Liver (tissue), 10 donors: ENCODE measurements around the gene PPP1R16B. TPM values are rescaled to one million over a fixed set of nuclear protein-coding genes. Genes with fewer than 3 reads are reported as not detected.

Experiments
- DNase-seq: peaks from one replicate; pipeline ENCODE4 v3.0.0-alpha.2; 2017; ENCODE audit warnings: low spot score
- H3K27ac ChIP-seq, 2 donors: one replicate each; pipeline ENCODE4 v1.7.0; 2013; ENCODE audit warnings: inconsistent platforms in 2 of 2, low read length in 2 of 2, control low read depth in 1 of 2, low read depth in 1 of 2, mild to moderate bottlenecking in 1 of 2
- H3K27me3 ChIP-seq, 4 donors: one replicate each; pipeline versions ENCODE4 v1.6.1 to v1.7.0; 2013; ENCODE audit warnings: low read length in 3 of 4, inconsistent platforms in 1 of 4, mild to moderate bottlenecking in 1 of 4, moderate library complexity in 1 of 4; ENCODE audit not compliant: control insufficient read depth in 4 of 4, insufficient read depth in 4 of 4
- H3K36me3 ChIP-seq, 4 donors: one replicate each; pipeline versions ENCODE4 v1.6.1 to v1.7.0; 2013; ENCODE audit warnings: low read length in 3 of 4, mild to moderate bottlenecking in 3 of 4, low read depth in 1 of 4, moderate library complexity in 1 of 4; ENCODE audit not compliant: control insufficient read depth in 4 of 4, insufficient read depth in 3 of 4
- H3K4me1 ChIP-seq, 4 donors: one replicate each; pipeline versions ENCODE4 v1.6.1 to v1.7.0; 2013; ENCODE audit warnings: low read length in 3 of 4, mild to moderate bottlenecking in 3 of 4, moderate library complexity in 1 of 4; ENCODE audit not compliant: control insufficient read depth in 4 of 4, insufficient read depth in 4 of 4
- H3K4me3 ChIP-seq, 3 donors: one replicate each; pipeline versions ENCODE4 v1.6.1 to v1.7.0; 2013; ENCODE audit warnings: low read length in 3 of 3, control low read depth in 1 of 3, low read depth in 1 of 3, mild to moderate bottlenecking in 1 of 3
- H3K9ac ChIP-seq, 2 donors: one replicate each; pipeline ENCODE4 v1.7.0; 2013; ENCODE audit warnings: low read length in 2 of 2, mild to moderate bottlenecking in 2 of 2, moderate library complexity in 2 of 2, control low read depth in 1 of 2, low read depth in 1 of 2
- H3K9me3 ChIP-seq, 4 donors: one replicate each; pipeline versions ENCODE4 v1.6.1 to v1.7.0; 2013; ENCODE audit warnings: low read length in 3 of 4; ENCODE audit not compliant: control insufficient read depth in 4 of 4
- ATF3 ChIP-seq: IDR thresholded peaks from 2 replicates; pipeline ENCODE4 v1.6.1; 2016; ENCODE audit warnings: antibody characterized with exemption
- HNF4A ChIP-seq, 2 donors: conservative IDR thresholded peaks; 2 replicates each; pipeline ENCODE4 v1.6.1; 2016; ENCODE audit warnings: antibody characterized with exemption in 2 of 2, mild to moderate bottlenecking in 2 of 2
- HNF4G ChIP-seq: IDR thresholded peaks from 2 replicates; pipeline ENCODE4 v1.6.1; 2016; ENCODE audit warnings: antibody characterized with exemption
- JUND ChIP-seq, 2 donors: IDR thresholded peaks; 2 replicates each; pipeline ENCODE4 v1.6.1; 2016; ENCODE audit warnings: antibody characterized with exemption in 2 of 2
- NR2F2 ChIP-seq: IDR thresholded peaks from 2 replicates; pipeline ENCODE4 v1.6.1; 2016; ENCODE audit warnings: antibody characterized with exemption
- RAD21 ChIP-seq, 2 donors: IDR thresholded peaks; 2 replicates each; pipeline ENCODE4 v1.6.1; 2016; ENCODE audit warnings: antibody characterized with exemption in 2 of 2, mild to moderate bottlenecking in 2 of 2
- TAF1 ChIP-seq: conservative IDR thresholded peaks from 2 replicates; pipeline ENCODE4 v1.6.1; 2016; ENCODE audit warnings: antibody characterized with exemption, mild to moderate bottlenecking
- YY1 ChIP-seq: IDR thresholded peaks from 2 replicates; pipeline ENCODE4 v1.6.1; 2016; ENCODE audit warnings: antibody characterized with exemption, mild to moderate bottlenecking
- ZBTB33 ChIP-seq: IDR thresholded peaks from 2 replicates; pipeline ENCODE4 v1.6.1; 2016; ENCODE audit warnings: antibody characterized with exemption
- WGBS: extraction: QIAGEN DNeasy Blood & Tissue Kit; methylation state at CpG from one replicate; pipeline ENCODE4 v1.1.7; 2013; 5-methylcytosine and 5-hydroxymethylcytosine counted together
- polyA plus RNA-seq, 2 donors: library from polyadenylated mRNA; stranded (reverse) in 1 of 2; unstranded in 1 of 2; fragments of 200-250 nt in 1 of 2; fragments of >200 nt in 1 of 2; fragmentation: Nextera tagmentation in 1 of 2; extraction: Ambion mirVana in 1 of 2; gene quantifications; one replicate each; pipeline versions ENCODE4 v1.2.1 to v1.2.3, GENCODE V29; 2013 to 2015
- small RNA-seq: library from RNA; depleted of rRNA; stranded (forward); fragments of <200 nt; gene quantifications from one replicate; pipeline ENCODE3, GENCODE V24; 2014
- total RNA-seq, 2 donors: library from RNA; depleted of rRNA; stranded (reverse); fragments of >200 nt; gene quantifications; one replicate each; pipeline ENCODE4 v1.2.3, GENCODE V29; 2014
- donor health status: healthy.
- donor health status: healthy.
- donor health status: healthy.
- donor health status: healthy.
- donor health status: healthy.

The PPP1R16B gene
- total and polyA plus RNA-seq, 4 donors = 0.84 to 5.7 (median 1.2) TPM

GRCh38 chr20:38970302-38970701 lies 164.8 kb downstream of the PPP1R16B start:
- H3K27ac ChIP-seq = no peak overlapping the region
- TF ChIP-seq NR2F2 (no peak), HNF4A (conservative IDR thresholded peaks at IDR 0.05) (no peak), ATF3 (no peak), JUND (IDR thresholded peaks at IDR 0.05) (no peak), RAD21 (IDR thresholded peaks at IDR 0.05) (no peak), HNF4G (no peak), ZBTB33 (no peak), TAF1 (no peak), YY1 (no peak)
- H3K9me3 ChIP-seq = no peaks in the 10 kb centered on the region
- 100% methylated on average over 1 of the region's 1 CpG for WGBS
- peaks cover 1 to 14% (median 6%) of the 10 kb centered on the region in 4 donors for H3K36me3 ChIP-seq
- H3K4me1 ChIP-seq = no peaks in the 10 kb centered on the region
- H3K4me3 ChIP-seq = no peak overlapping the region
- no peaks in the 10 kb centered on the region for H3K27me3 ChIP-seq
- DNase-seq = no peak
- no peak overlapping the region for H3K9ac ChIP-seq

Small RNAs within 50 kb of the gene (small RNA-seq; reads per million reads assigned to genes)
- not detected for gene AL023803.1

Other genes starting within 250 kb of the PPP1R16B start
- not detected for gene ADIG, start 224.5 kb upstream of the PPP1R16B start, total RNA-seq
- not detected for gene ADIG, start 224.5 kb upstream of the PPP1R16B start, polyA plus RNA-seq
- under 1 TPM in 1 of 2 donors, not detected in 1; 0.08 TPM for gene ARHGAP40, start 203.9 kb upstream of the PPP1R16B start, total RNA-seq
- gene ARHGAP40, start 203.9 kb upstream of the PPP1R16B start, polyA plus RNA-seq = not detected
- gene SLC32A1, start 81.2 kb upstream of the PPP1R16B start, total RNA-seq = not detected
- gene SLC32A1, start 81.2 kb upstream of the PPP1R16B start, polyA plus RNA-seq = not detected
- gene ACTR5, start 57.2 kb upstream of the PPP1R16B start, total RNA-seq = 1 to 10 TPM; 5.0 to 5.4 TPM
- 1 to 10 TPM; 1.9 to 2.9 TPM for gene ACTR5, start 57.2 kb upstream of the PPP1R16B start, polyA plus RNA-seq
- gene FAM83D, start 120.7 kb downstream of the PPP1R16B start, total RNA-seq = 10 to 100 TPM in 1 of 2 donors, 1 to 10 TPM in 1; 2.8 to 28.2 TPM
- 1 to 10 TPM; 1.1 to 2.6 TPM for gene FAM83D, start 120.7 kb downstream of the PPP1R16B start, polyA plus RNA-seq
- gene DHX35, start 156.6 kb downstream of the PPP1R16B start, total RNA-seq = 10 to 100 TPM in 1 of 2 donors, 1 to 10 TPM in 1; 5.8 to 10.6 TPM
- 1 to 10 TPM; 2.7 to 3.8 TPM for gene DHX35, start 156.6 kb downstream of the PPP1R16B start, polyA plus RNA-seq